ENCODE data around the gene SLC6A9.

DNA sequence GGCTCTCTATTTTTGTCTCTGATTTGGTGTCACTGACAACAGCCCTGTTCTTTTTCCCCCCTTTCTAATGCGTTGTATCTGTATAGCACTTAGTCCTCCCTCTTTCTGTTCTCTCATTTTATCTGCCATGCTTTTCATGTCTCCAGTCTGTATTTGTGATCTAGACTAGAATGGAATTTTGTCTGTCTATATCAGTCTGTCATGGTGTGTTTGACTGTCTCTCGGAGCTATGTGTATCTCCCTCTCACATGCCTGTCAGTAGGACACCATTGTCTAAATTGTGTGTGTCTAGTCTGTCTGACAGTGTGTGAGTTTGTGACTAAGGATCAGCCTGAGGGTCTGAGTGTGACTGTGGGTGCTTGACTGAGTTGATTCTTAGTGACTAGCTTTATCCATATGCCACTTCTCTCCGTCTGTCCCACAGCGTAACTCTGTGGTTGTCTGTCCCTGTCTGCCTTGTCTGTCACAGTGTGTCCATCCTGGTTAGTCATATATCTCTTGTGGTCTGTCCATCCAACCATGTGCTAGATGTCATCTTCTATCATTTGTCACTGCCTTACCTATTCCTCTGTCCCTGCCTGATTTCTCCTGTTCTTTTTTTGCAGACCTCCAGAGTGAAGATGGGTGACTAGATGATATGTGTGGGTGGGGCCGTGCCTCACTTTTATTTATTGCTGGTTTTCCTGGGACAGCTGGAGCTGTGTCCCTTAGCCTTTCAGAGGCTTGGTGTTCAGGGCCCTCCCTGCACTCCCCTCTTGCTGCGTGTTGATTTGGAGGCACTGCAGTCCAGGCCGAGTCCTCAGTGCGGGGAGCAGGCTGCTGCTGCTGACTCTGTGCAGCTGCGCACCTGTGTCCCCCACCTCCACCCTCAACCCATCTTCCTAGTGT is 53.6 kb downstream of the SLC6A9 start:
- TF ChIP-seq, protein P1, sequence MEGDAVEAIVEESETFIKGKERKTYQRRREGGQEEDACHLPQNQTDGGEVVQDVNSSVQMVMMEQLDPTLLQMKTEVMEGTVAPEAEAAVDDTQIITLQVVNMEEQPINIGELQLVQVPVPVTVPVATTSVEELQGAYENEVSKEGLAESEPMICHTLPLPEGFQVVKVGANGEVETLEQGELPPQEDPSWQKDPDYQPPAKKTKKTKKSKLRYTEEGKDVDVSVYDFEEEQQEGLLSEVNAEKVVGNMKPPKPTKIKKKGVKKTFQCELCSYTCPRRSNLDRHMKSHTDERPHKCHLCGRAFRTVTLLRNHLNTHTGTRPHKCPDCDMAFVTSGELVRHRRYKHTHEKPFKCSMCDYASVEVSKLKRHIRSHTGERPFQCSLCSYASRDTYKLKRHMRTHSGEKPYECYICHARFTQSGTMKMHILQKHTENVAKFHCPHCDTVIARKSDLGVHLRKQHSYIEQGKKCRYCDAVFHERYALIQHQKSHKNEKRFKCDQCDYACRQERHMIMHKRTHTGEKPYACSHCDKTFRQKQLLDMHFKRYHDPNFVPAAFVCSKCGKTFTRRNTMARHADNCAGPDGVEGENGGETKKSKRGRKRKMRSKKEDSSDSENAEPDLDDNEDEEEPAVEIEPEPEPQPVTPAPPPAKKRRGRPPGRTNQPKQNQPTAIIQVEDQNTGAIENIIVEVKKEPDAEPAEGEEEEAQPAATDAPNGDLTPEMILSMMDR (IDR thresholded peaks at IDR 0.05; ENCODE audit: control extremely low read depth in 1 of 3, insufficient read depth in 1 of 3, low read depth in 1 of 3, low read length in 3 of 3) = no peak
- TF ChIP-seq TAF1 (IDR thresholded peaks at IDR 0.05; ENCODE audit: low read depth, low read length) (no peak), JUND (IDR thresholded peaks at IDR 0.05; ENCODE audit: low read length) (no peak), ZNF274 (IDR thresholded peaks at IDR 0.05; ENCODE audit: borderline replicate concordance, extremely low read depth, low read length) (no peak)

All from H1 (cell line).